Peyer's patch (tissue), 4 donors: Measurements from ENCODE around the gene COL2A1. TPM values are rescaled to one million over a fixed set of nuclear protein-coding genes. Genes with fewer than 3 reads are reported as not detected.

Experiments
- DNase-seq, 3 donors: peaks; one replicate each; pipeline ENCODE4 v3.0.0-alpha.2; 2017 to 2019
- H3K27ac ChIP-seq, 4 donors: fragments of 200-600 bp; sonication (generic); one replicate each; pipeline ENCODE4 v1.5.1; 2016 to 2019
- H3K27me3 ChIP-seq, 2 donors: fragments of 200-600 bp; sonication (generic); one replicate each; pipeline ENCODE4 v1.5.1; 2019
- H3K36me3 ChIP-seq, 3 donors: fragments of 200-600 bp; sonication (generic); one replicate each; pipeline ENCODE4 v1.5.1; 2016 to 2019
- H3K4me1 ChIP-seq, 4 donors: fragments of 200-600 bp; sonication (generic); one replicate each; pipeline ENCODE4 v1.5.1; 2016 to 2019
- H3K4me3 ChIP-seq, 4 donors: fragments of 200-600 bp; sonication (generic); 1 replicate in 3 of 4; 2 replicates in 1 of 4; pipeline ENCODE4 v1.5.1; 2016 to 2019; ENCODE audit warnings: mild to moderate bottlenecking in 1 of 4
- H3K9me3 ChIP-seq, 4 donors: fragments of 200-600 bp; sonication (generic); one replicate each; pipeline ENCODE4 v1.5.1; 2016 to 2019; ENCODE audit warnings: mild to moderate bottlenecking in 1 of 4
- POLR2A ChIP-seq, 2 donors: fragments of 450-650 bp; IDR thresholded peaks; one replicate each; pipeline ENCODE4 v1.5.1; 2017; ENCODE audit warnings: antibody characterized with exemption in 2 of 2, mild to moderate bottlenecking in 2 of 2, moderate library complexity in 2 of 2
- total RNA-seq, 4 donors: library from RNA; depleted of rRNA; stranded (reverse); fragments of >200 nt; gene quantifications; one replicate each; pipeline ENCODE4 v1.1.0, GENCODE V29; 2016
- TF ChIP-seq, protein P1 (sequence below), 6 experiments: fragments of 450-650 bp in 4 of 6; fragments of 200-600 bp in 2 of 6; sonication (generic) in 1 of 6; IDR thresholded peaks; one replicate each; pipeline ENCODE4 v1.5.1; 2017 to 2019; ENCODE audit warnings: antibody characterized with exemption in 6 of 6, mild to moderate bottlenecking in 3 of 6, moderate library complexity in 1 of 6

Gene COL2A1
- total RNA-seq, 4 donors from 2014 or later, result 0.18 to 6.6 (median 0.27) TPM; not detected in 1

DNA sequence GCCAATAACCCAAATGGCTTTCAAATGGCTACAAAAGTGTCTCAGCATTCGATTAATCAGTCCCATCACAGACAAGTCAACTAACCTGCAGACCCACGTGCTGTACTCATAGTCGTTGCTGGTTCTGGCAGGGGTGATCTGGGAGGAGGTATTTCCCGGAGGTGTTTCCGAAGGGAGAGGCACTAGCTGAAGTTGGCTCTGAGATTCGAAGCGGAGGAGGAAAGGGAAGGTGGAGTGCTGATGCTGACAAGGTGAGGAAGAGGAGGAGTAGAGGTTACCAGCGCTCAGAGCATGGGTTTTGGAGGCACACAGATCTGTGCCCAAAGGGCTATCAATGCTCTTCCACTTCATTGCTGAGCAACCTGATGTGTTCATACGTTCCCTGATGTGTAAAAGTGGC is 20.5 kb upstream of the COL2A1 start:
- no peak for DNase-seq
- TF ChIP-seq POLR2A (IDR thresholded peaks at IDR 0.05), result no peak
- TF ChIP-seq, protein P1, sequence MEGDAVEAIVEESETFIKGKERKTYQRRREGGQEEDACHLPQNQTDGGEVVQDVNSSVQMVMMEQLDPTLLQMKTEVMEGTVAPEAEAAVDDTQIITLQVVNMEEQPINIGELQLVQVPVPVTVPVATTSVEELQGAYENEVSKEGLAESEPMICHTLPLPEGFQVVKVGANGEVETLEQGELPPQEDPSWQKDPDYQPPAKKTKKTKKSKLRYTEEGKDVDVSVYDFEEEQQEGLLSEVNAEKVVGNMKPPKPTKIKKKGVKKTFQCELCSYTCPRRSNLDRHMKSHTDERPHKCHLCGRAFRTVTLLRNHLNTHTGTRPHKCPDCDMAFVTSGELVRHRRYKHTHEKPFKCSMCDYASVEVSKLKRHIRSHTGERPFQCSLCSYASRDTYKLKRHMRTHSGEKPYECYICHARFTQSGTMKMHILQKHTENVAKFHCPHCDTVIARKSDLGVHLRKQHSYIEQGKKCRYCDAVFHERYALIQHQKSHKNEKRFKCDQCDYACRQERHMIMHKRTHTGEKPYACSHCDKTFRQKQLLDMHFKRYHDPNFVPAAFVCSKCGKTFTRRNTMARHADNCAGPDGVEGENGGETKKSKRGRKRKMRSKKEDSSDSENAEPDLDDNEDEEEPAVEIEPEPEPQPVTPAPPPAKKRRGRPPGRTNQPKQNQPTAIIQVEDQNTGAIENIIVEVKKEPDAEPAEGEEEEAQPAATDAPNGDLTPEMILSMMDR (IDR thresholded peaks at IDR 0.05), result no peak
- Histone ChIP-seq H3K9me3 (no peaks in the 10 kb centered on the region), H3K4me3 (no peak overlapping the region), H3K27ac (no peak overlapping the region), H3K4me1 (peaks cover 0 to 4% (median 0%) of the 10 kb centered on the region in 4 donors), H3K27me3 (no peaks in the 10 kb centered on the region), H3K36me3 (no peaks in the 10 kb centered on the region)

DNA sequence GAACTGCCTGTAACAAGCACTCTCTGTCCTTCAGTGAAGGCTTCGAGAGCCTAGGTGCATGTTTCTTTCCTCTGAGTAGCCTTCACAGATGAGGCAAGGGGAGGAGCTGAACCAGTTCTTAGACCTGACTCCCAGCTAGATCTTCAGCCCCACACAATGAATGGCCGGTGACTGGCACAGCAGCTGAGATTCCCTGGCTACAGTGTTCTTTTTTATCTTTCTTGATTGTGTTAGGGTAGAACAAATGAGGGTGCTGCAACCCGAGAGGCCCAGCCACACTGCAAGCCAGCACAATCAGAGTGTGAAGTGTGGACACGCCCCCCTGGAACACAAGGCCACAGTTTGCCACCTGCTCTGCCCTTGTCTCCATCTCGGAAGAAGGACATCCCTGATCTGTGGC is 19.1 kb upstream of the COL2A1 start:
- peaks cover 0 to 4% (median 0%) of the 10 kb centered on the region in 4 donors for H3K4me1 ChIP-seq
- no peak overlapping the region for H3K27ac ChIP-seq
- no peaks in the 10 kb centered on the region for H3K9me3 ChIP-seq
- no peaks in the 10 kb centered on the region for H3K27me3 ChIP-seq
- H3K4me3 ChIP-seq, result no peak overlapping the region
- TF ChIP-seq, protein P1 (IDR thresholded peaks at IDR 0.05), result no peak
- no peak for TF ChIP-seq POLR2A (IDR thresholded peaks at IDR 0.05)
- DNase-seq, result no peak
- H3K36me3 ChIP-seq, result no peaks in the 10 kb centered on the region

DNA sequence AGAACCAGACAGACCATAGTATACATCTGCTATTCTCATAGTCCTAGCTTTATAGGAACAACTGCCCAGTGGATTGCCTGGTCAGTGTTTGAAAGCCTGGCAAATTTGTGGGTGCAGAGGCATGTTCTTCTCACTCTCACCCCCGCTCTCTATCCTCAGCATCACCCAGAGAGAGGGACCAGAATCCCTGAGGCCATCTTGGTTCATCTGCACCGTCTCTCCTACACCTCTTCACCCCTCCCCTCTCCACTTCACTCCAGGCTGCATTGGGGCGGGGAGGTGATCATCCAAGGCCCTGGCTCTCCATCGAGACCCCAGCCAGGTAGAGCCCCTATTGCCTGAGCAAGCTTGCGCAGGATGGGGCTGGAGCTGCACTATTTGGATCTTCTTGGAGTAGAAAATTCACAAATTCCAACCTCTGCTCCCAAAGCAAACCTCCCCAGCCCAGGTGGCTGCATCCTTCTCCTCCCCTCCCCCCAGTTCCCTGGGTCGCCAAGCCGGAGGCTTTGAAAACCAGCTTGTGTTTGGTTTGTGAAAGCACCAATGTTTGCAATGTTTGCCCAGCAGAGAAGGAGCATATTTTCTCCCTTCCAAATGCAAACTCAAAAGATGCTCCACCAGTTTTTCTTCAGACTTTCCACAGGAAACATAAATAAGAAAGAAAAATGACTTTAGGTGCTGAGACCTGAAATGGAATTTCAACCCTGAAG is 18.6 kb upstream of the COL2A1 start:
- H3K4me3 ChIP-seq, result no peak overlapping the region
- no peaks in the 10 kb centered on the region for H3K36me3 ChIP-seq
- H3K4me1 ChIP-seq, result peaks cover 0 to 4% (median 0%) of the 10 kb centered on the region in 4 donors
- no peaks in the 10 kb centered on the region for H3K9me3 ChIP-seq
- no peak overlapping the region for H3K27ac ChIP-seq
- DNase-seq, result no peak
- H3K27me3 ChIP-seq, result no peaks in the 10 kb centered on the region
- TF ChIP-seq POLR2A (IDR thresholded peaks at IDR 0.05), result no peak
- TF ChIP-seq, protein P1 (IDR thresholded peaks at IDR 0.05), result no peak

DNA sequence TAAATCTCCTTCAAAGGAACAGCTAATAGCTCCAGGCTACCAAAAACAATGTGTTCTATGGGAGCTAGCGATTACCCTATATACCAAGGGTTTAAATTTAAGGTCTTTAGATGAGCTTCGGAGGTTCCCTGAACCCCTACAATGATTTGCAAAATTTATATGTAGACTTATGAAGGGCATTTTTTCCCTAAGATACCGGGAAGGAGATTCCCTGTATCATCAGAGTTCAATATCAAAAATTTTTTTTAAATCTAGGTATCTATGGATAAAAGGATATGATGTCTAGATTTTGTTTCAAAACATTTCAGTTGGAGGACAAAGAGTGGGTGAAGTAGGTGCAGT is 17.9 kb upstream of the COL2A1 start:
- no peaks in the 10 kb centered on the region for H3K9me3 ChIP-seq
- H3K4me3 ChIP-seq, result no peak overlapping the region
- no peak for DNase-seq
- peaks cover 0 to 4% (median 0%) of the 10 kb centered on the region in 4 donors for H3K4me1 ChIP-seq
- TF ChIP-seq, protein P1 (IDR thresholded peaks at IDR 0.05), result no peak
- no peak for TF ChIP-seq POLR2A (IDR thresholded peaks at IDR 0.05)
- H3K36me3 ChIP-seq, result no peaks in the 10 kb centered on the region
- no peaks in the 10 kb centered on the region for H3K27me3 ChIP-seq
- H3K27ac ChIP-seq, result no peak overlapping the region

DNA sequence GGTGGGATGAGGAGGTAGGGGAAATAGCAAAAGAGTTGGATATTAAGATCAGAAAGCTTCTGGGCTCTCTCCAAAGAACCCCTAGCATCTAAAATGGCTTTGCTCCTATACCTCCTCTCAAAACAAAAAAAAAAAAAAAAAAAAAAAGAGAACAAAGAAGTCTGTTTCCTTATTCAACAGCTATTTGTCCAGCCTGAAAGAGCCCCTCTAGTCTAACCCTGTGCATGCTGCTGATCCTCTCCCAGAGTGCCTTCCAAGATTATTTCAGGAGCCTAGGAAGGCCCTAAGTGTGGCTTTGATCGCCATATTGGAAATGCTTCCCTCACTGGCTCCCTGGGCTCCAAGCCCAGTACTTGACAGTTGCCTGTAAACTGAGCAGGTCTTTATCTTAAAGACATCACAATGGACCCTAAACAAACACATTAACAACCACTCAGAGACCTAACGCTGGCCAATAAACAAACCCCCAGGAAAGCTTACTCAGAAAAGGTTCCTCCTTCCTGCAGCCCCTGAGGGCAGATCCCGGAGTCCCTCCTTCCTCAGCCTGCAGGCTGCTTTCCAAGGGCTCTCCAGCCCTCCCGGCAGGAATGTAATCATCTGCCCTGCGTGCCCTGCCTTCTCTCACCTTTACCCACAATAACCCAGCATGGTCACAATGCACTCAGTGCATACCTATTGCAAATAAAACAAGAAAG is 17.4 kb upstream of the COL2A1 start:
- no peak overlapping the region for H3K27ac ChIP-seq
- H3K4me3 ChIP-seq, result no peak overlapping the region
- DNase-seq, result peak in 1 of 3 donors; percentile 60
- H3K36me3 ChIP-seq, result no peaks in the 10 kb centered on the region
- TF ChIP-seq POLR2A (IDR thresholded peaks at IDR 0.05), result no peak
- TF ChIP-seq, protein P1 (IDR thresholded peaks at IDR 0.05), result peak in 1 of 6 experiments; percentile 20
- peaks cover 0 to 4% (median 0%) of the 10 kb centered on the region in 4 donors for H3K4me1 ChIP-seq
- H3K9me3 ChIP-seq, result no peaks in the 10 kb centered on the region
- H3K27me3 ChIP-seq, result no peaks in the 10 kb centered on the region
